ENCODE data around the gene ZBTB8OS.
"Not testable (repeated sequence)": the region's sequence is repeated elsewhere in the genome, so short reads cannot be mapped to it uniquely, and the experiment has no call there.

GRCh38 chr1:32679993-32680392 is 29.6 kb upstream of the ZBTB8OS start:
- not testable (repeated sequence) for TF ChIP-seq CTCF (IDR thresholded peaks at IDR 0.05 in 4 of 5, conservative IDR thresholded peaks at IDR 0.05 in 1 of 5); POLR2A (IDR thresholded peaks at IDR 0.05)
